AG09309 (cell line): ENCODE data around the gene MICAL1.

Source experiments
- DNase-seq: peaks from one replicate; pipeline ENCODE4 v3.0.0-alpha.2; 2010; ENCODE audit warnings: low read depth
- H3K4me3 ChIP-seq: 2 replicates; pipeline ENCODE4 v1.5.1; 2011; ENCODE audit warnings: mild to moderate bottlenecking, low read depth, low read length, moderate library complexity; ENCODE audit not compliant: control insufficient read depth
- CTCF ChIP-seq: IDR thresholded peaks from 2 replicates; pipeline ENCODE4 v1.5.1; 2011; ENCODE audit warnings: mild to moderate bottlenecking, low read depth, low read length, inconsistent platforms; ENCODE audit not compliant: insufficient read depth, control insufficient read depth; ENCODE audit errors: missing control alignments

Gene MICAL1

GRCh38 chr6:109442393-109442924 is 13.1 kb downstream of the MICAL1 start:
- DNase-seq: no peak
- TF ChIP-seq CTCF: no peak
- H3K4me3 ChIP-seq: no peak overlapping the region

- no peak for DNase-seq
- peak; percentile 38 for TF ChIP-seq CTCF
- H3K4me3 ChIP-seq: peak overlapping the region; percentile 57
These were observed 14.3 kb downstream of the MICAL1 start for GRCh38 chr6:109441069-109441816.

GRCh38 chr6:109440331-109441068 is 15.1 kb downstream of the MICAL1 start, which contains the start of the genes PPIL6 and SMPD2:
Gene PPIL6, minus strand, starts transcription at chr6:109440628. Its CDS starts 38 bp downstream, at chr6:109440590.
Gene SMPD2, plus strand, starts transcription at chr6:109440724. Its CDS starts 398 bp downstream, at chr6:109441122.
- peak; percentile 46 for DNase-seq
- TF ChIP-seq CTCF: peak; percentile 5
- peak within 1 kb of the TSS; percentile 57 for H3K4me3 ChIP-seq

GRCh38 chr6:109436041-109436440 is 19.5 kb downstream of the MICAL1 start:
- DNase-seq: no peak
- H3K4me3 ChIP-seq: no peak overlapping the region
- TF ChIP-seq CTCF: no peak

- peak; percentile 74 for DNase-seq
- H3K4me3 ChIP-seq: no peak overlapping the region
- TF ChIP-seq CTCF: no peak
These were observed 21.1 kb downstream of the MICAL1 start for GRCh38 chr6:109434456-109434855.

GRCh38 chr6:109429496-109429895 is 26.1 kb downstream of the MICAL1 start:
- DNase-seq: no peak
- TF ChIP-seq CTCF: no peak
- H3K4me3 ChIP-seq: no peak overlapping the region
